Prostate gland (tissue), 2 donors: ENCODE results near the gene MYH1.

Experiments used
- CTCF ChIP-seq, 4 experiments: fragments of 200-600 bp in 2 of 4; fragments of 450-650 bp in 2 of 4; sonication (generic) in 2 of 4; IDR thresholded peaks; 1 replicate in 3 of 4; 2 replicates in 1 of 4; pipeline ENCODE4 v1.5.1; 2016 to 2019; ENCODE audit warnings: antibody characterized with exemption in 4 of 4, mild to moderate bottlenecking in 2 of 4, moderate library complexity in 2 of 4
- POLR2A ChIP-seq: fragments of 450-650 bp; IDR thresholded peaks from one replicate; pipeline ENCODE4 v1.6.1; 2016; ENCODE audit warnings: antibody characterized with exemption, mild to moderate bottlenecking
- POLR2AphosphoS5 ChIP-seq: sonication (generic); formaldehyde crosslinking; IDR thresholded peaks from one replicate; pipeline ENCODE4 v1.6.1; 2017; ENCODE audit warnings: antibody characterized with exemption

- TF ChIP-seq CTCF (IDR thresholded peaks at IDR 0.05), result no peak
- no peak for TF ChIP-seq POLR2A
- no peak for TF ChIP-seq POLR2AphosphoS5
These were observed 48.9 kb downstream of the MYH1 start, which contains the start of gene MYH4 for GRCh38 chr17:10469459-10469858.
